Right lobe of liver (tissue), 4 donors: ENCODE results near the gene NKX2-3.

Source experiments
- POLR2A ChIP-seq: fragments of 450-650 bp; IDR thresholded peaks from one replicate; pipeline ENCODE4 v1.6.1; 2017; ENCODE audit warnings: antibody characterized with exemption, mild to moderate bottlenecking
- TF ChIP-seq, protein P1 (sequence below), 4 donors: fragments of 200-600 bp in 3 of 4; fragments of 450-650 bp in 1 of 4; IDR thresholded peaks; one replicate each; pipeline versions ENCODE4 v1.5.1 to v1.8.0; 2016 to 2022; ENCODE audit warnings: antibody characterized with exemption in 4 of 4, mild to moderate bottlenecking in 2 of 4
- donor health status: DM: no; HTN: no; CAD: no.
- donor health status: DM: no; HTN: no; CAD: no.
- donor health status: DM: no; HTN: yes; CAD: no.

DNA sequence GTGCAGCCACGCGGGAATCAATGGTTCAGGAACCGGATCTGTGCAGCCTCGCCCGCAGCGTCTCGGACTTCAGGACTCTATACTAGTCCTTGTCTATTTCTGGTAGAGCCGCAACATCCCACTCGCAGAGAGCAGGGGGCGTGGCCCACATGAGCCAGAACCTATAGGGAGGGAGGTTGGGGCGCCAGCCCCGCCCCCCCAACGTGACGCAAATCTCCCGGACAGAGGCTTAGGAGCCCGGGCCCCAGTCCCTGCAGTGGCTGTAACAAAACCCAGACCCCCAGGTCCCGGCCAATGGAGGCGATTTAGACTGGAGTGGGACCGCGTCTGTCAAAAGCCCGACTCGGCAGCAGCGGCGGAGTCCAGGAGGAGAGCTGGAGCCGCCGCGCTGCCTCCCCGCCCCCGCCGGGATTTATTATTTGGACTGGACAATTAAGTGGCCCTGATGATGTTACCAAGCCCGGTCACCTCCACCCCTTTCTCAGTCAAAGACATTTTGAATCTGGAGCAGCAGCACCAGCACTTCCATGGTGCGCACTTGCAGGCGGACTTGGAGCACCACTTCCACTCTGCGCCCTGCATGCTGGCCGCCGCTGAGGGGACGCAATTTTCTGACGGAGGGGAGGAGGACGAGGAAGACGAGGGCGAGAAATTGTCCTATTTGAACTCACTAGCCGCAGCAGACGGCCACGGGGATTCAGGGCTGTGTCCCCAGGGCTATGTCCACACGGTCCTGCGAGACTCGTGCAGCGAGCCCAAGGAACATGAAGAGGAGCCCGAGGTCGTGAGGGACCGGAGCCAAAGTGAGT lies at the start of gene NKX2-3:
- TF ChIP-seq POLR2A, result no peak
- TF ChIP-seq, protein P1, sequence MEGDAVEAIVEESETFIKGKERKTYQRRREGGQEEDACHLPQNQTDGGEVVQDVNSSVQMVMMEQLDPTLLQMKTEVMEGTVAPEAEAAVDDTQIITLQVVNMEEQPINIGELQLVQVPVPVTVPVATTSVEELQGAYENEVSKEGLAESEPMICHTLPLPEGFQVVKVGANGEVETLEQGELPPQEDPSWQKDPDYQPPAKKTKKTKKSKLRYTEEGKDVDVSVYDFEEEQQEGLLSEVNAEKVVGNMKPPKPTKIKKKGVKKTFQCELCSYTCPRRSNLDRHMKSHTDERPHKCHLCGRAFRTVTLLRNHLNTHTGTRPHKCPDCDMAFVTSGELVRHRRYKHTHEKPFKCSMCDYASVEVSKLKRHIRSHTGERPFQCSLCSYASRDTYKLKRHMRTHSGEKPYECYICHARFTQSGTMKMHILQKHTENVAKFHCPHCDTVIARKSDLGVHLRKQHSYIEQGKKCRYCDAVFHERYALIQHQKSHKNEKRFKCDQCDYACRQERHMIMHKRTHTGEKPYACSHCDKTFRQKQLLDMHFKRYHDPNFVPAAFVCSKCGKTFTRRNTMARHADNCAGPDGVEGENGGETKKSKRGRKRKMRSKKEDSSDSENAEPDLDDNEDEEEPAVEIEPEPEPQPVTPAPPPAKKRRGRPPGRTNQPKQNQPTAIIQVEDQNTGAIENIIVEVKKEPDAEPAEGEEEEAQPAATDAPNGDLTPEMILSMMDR (IDR thresholded peaks at IDR 0.05), result no peak
